ENCODE measurements around the gene CEP83.
"Not testable (repeated sequence)": the region's sequence is repeated elsewhere in the genome, so short reads cannot be mapped to it uniquely, and the experiment has no call there.

Gene CEP83, protein sequence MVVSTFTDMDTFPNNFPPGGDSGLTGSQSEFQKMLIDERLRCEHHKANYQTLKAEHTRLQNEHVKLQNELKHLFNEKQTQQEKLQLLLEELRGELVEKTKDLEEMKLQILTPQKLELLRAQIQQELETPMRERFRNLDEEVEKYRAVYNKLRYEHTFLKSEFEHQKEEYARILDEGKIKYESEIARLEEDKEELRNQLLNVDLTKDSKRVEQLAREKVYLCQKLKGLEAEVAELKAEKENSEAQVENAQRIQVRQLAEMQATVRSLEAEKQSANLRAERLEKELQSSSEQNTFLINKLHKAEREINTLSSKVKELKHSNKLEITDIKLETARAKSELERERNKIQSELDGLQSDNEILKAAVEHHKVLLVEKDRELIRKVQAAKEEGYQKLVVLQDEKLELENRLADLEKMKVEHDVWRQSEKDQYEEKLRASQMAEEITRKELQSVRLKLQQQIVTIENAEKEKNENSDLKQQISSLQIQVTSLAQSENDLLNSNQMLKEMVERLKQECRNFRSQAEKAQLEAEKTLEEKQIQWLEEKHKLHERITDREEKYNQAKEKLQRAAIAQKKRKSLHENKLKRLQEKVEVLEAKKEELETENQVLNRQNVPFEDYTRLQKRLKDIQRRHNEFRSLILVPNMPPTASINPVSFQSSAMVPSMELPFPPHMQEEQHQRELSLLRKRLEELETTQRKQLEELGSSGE

DNA sequence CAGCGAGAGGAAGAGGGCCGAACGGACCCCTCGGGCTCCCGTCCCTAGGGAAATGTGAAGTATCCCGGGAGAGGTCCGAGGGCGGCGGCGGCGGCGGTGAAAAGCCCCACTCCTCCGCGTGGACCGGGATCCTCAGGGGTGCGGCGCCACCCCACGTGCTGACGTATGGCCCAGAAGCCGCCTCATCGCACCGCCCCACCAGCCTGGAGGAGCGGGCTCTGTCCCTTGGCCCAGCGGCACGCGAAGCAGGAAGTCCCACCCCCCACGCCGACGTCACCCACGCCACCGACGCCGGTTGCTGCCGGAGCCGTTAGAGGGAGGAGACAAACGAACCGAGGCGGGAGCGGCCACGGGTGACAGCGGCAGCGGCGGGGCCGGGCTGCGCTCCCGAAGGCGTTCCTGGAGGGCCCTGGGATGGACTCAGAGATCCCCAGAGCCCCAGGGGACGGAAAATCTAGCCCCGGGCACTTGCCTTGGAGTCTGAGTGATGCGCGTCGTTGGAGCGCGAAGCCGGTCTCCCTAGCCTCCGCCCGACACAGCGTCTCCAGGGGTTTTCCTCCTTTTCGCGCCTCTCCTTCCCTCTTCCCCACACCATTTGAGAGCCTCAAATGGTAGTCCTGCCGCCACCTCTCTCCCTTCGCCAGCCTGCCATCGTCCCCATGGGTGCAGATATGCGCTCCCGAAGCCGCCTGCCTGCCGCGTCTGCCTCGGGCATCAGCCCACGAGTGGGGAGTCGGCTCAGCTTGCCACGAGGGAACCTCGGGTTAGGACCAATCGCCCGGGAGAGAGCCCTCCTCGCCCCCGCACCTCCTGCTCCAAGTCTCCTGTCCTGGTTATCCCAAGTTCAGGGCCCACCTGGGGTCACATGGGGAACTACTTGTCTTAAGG, at the start of gene CEP83:
Gene CEP83, minus strand, starts transcription at position 140 of the 888 bp plus-strand sequence. CDS start 47,377 bp downstream, outside the sequence.
- peak; percentile 98 for DNase-seq (ENCODE audit: low spot score)

DNA sequence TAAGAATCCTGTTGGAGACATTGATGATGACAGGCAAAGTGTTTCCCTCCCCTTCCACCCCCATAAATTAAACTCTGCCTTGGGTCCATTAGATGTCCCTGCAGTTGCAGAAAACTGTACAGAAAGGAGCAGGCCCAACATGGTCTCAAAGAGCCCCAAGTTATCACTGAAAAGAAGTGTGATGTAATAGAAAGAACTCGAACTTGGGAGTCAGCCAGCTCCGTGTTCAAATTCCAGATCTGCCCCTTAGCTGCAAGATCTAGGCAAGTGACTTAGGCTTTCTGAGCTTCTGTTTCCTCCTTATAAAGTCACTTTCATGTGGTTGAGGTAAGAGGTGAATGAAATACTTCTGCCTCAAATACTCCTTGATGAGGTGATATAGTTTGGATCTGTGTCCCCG, 49.6 kb upstream of the CEP83 start:
- DNase-seq (ENCODE audit: low spot score): no peak

DNA sequence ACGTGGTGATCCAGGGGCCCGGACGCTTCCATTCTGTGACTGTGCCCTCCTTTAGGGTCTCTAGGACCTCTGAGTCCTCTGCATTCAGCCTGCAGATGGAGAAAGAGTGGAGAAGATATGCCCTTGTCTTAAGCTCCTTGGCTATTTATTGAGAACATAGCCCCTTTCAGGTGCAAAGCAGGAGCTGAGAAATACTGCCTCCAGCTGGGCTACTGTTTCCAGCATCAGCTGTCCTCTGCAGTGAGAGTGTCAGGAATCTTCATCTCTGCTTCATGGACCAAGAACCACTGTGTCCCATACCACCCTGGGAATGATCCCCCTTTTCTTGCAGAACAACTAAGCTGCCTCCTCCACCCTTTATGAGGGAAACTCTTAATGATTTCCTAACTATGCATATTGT, 47.8 kb upstream of the CEP83 start:
- DNase-seq (ENCODE audit: low spot score): no peak

DNA sequence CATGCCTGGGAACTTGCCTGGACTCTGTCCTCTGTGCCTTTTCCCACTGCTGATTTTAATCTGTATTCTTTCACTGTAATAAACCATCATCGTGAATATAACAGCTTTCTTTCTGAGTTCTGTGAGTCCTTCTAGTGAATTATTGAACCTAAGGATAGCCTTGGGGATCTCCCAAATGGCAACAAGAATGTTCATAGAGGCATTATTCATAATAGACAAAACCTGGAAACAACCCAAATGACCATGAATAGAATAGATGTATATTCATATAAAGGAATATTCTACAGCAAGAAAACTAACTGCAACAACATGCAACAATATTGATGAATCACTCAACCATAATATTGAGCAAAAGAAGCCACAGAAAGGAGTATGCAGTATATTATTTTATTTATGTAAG, 44.7 kb upstream of the CEP83 start:
- no peak for DNase-seq (ENCODE audit: low spot score)

DNA sequence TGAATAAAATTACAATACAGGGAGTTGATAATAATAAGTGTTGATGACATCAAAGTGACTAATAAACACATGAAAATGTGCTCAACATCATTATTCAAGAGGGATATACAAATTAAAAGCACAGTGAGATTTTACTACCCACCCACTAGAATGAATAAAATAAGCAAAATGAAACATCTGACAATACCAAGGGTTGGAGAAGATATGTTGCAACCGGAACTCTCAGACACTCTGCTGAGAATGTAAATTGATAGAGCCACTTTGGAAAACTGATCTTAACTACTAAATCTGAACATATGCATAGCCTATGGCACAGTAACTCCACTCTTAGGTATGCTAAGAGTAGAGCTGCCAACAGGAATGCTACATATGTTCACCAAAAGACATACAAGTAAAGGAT, 44.0 kb upstream of the CEP83 start:
- no peak for DNase-seq (ENCODE audit: low spot score)

DNA sequence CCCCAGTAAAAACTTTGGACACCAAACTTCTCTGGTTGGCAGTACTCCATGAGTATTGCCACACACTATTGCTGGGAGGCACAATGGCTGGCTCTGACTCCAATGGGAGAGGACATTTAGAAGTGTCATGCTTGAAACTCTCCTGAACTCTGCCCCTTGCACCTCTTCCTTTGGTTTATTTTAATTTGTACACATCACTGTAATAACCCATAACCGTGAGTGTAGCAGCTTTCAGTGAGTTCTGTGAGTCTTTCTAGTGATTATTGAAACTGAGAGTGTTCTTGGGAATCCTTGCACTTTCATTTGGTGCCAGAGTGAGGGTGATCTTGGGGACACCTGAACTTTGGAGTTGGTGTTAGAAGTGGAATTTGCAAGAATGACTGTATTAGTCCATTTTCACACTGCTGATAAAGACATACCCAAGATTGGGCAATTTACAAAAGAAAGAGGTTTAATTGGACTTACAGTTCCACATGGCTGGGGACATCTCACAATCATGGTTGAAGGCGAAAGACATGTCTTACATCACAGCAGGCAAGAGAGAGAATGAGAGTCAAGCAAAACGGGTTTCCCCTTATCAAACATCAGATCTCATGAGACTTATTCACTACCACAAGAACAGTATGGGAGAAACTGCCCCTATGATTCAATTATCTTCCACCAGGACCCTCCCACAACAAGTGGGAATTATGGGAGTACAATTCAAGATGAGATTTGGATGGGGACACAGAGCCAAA, 41.3 kb upstream of the CEP83 start:
- DNase-seq (ENCODE audit: low spot score): no peak

DNA sequence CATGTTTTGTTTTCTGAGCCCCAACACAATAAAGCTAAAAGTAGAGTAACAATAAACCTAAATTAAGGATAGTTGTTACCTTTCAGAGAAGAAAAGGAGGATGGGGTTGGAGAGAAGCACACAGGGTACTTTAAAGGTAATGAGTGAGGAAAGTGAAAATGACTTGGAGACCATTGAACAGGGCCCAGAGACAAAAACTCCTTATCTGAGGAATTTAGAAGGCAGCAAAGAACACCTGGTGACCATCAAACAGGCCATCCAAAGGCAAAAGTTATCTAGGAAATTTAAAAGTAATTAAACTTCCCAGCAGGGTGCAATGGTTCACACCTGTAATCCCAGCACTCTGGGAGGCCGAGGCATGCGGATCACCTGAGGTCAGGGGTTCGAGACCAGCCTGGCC, 39.0 kb upstream of the CEP83 start:
- DNase-seq (ENCODE audit: low spot score): no peak

DNA sequence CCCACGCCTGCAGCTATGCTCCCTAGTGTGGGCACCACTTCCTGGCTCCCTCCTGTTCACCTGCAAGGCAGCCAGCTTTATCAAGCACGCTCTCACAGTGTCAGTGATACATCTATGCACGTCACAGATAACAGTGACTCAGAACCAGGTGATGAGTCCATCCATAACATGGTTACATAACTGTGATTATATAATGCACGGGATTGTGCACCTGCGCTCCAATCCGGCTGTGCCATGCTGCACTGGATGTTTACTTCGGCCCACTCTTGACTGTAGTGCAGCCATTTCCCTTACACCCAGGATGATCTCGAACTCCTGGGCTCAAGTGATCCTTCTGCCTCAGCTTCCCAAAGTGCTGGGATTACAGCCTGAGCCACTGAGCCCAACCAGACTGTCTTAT, 38.4 kb upstream of the CEP83 start:
- DNase-seq (ENCODE audit: low spot score): no peak

DNA sequence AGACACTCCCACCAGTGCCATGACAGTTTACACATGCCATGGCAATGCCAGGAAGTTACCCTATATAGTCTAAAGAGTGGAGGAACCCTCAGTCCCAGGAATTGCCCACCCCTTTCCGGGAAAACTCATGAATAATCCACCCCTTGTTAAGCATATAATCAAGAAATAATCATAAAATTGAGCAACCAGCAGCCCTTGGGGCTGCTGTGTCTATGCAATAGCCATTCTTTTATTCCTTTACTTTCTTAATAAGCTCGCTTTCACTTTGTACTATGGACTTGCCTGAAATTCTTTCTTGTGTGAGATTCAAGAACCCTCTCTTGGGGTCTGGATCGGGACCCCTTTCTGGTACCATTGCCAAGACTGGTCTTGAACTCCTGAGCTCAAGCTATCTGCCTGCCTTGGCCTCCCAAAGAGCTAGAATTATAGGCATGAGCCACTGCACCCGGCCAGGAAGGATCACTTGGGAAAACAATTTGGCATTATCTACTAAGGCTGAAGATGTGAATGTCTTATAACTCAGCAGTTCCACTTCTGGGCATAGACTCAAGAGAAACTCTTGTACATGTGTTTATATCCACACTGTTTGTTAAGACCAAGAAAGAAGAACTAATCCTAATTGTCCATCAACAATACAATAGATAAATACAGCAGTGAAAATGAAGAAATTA, 35.9 kb upstream of the CEP83 start:
- DNase-seq (ENCODE audit: low spot score): no peak

DNA sequence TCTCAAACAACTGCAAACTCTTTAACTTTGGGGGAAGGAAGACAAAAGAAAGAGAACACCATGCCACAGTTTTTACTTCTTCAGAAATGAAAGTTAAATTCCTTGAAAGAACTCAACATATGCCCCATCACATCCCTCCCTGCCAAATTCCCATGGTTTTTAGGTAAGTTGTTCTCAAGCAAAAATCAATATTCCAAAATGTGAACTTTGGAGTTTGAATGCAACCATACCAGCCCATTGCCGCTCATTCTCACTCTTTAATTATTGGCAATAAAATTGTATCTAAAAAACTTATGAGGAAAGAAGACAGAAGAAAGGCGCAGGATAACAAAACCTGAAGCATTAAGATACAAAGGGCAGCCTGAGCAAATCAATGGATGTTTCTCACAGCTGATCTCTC, 31.8 kb upstream of the CEP83 start:
- no peak for DNase-seq (ENCODE audit: low spot score)

DNA sequence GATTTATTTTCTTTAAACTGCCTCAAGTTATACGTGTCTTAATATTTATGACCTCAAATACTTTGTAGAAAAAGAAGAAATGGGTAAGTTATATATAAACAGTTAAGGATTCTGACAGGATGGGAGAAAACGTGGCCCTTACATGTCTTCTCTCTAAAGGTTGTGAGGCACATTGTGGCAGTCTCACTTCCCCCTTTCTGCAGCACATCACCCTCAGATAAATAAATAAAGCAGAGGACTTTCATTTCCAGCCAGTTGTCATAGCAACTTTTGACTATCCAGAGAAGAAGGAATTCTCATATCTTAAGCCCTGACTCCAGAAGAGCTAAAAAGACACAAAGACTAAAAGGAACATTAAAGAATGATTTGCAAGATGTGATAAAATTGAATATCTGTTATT, 28.8 kb upstream of the CEP83 start:
- DNase-seq (ENCODE audit: low spot score): no peak

DNA sequence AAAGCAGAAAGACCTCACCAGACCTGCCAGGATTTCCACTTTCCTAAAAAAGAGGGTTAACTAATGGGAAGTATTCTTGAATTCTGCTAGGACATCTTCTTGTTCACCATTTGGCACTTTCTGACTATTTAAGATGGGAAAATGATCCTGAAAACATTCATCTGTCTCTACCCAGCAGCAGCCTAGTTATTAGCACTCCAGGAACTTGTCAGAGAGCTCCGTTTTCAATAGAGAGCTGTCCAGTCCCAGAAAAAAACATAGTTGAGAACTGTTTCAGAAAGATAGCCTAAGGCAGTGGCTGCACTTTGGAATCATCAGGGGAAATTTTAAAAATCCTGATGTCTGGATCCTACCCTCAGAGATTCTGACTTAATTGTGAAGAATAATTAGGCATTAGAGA, 22.1 kb upstream of the CEP83 start:
- no peak for DNase-seq (ENCODE audit: low spot score)

DNA sequence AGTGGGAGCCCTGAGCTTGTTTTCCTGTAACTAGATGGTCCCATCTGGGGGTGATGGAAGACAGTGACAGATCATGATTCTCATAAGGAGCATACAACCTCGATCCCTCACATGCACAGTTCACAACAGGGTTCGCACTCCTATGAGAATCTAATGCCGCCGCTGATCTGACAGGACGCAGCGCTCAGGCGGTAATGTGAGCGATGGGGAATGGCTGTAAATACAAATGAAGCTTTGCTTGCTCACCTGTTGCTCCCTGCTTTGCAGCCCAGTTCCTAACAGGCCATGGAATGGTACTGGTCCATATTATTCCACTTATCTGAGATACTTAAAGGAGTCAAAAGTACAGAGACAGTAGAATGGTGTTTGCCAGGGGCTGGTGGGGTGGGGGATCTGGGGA, 9.9 kb upstream of the CEP83 start:
- DNase-seq (ENCODE audit: low spot score): no peak

DNA sequence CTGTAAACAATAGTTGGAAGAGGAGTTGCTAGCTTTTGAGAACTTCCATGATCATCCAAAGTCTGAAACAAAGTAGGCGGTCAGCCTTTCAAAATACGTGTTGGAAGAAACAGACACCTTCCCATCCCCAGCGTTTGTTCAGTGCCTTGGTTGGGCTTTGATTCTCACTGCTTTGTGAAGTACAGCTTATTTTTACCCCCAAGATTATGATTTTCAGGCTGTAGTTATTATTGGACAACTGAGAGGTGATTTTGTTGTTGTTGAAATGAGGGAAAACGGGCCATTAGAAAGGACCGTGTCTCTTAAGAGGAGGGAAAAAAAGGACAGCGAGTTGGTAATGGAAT, 921 bp upstream of the CEP83 start:
- DNase-seq (ENCODE audit: low spot score): peak; percentile 4

DNA sequence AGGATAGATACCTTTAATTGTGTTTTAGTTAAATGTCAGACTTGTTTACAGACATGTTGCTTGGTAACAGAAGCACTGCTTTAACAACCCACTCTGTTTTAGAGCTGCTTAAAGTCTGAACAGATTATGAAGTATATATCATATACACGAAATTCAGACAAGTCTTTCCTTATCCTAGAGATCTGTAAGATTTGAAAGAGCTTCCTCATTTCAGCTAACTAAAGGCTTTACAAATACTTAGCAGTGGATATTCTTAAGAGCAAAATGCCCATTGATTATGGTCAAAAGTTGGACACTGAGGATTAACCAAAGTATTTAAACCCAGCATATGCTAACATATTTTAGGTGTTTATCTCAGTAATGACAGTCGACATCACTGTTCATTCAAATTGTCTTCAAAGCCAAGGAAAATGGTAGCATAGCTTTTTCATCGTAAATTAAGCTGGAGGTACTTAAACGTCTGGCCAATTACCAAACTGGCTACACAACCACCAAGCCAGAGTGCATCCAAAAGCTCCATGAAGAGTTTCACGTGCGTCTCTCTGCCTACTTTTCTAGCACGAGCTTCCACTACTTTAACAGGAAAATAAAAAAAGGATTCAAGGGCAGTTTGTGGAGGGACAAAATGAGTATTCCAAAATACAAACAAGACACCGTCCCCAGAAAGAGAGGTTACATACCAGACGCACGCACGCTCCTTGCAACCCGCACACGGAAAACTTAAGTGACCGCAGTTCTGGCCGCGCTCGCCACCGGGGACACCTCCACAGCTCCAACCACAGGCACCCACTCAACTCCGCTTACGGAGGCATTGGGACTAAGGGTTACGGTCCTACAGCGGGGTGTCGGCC, 565 bp downstream of the CEP83 start:
- no peak for DNase-seq (ENCODE audit: low spot score)

DNA sequence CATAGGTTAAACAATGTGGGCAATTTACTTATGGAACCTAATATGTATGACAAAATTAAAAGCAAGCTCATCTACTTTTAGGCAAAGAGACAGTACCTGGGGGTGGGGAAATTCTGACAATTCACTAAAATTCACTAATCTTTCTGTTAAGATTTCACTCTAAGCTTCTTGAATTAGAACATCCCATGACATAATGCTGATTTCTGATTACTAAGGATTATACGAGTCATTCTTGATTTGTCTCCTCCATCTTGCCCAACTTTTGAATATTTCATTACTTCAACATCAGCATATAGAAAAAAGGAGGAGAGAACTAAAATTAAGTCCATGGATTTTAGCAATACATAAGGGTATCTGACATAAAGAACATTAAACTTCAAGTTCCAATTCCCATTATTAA, 2.4 kb downstream of the CEP83 start:
- DNase-seq (ENCODE audit: low spot score): no peak

DNA sequence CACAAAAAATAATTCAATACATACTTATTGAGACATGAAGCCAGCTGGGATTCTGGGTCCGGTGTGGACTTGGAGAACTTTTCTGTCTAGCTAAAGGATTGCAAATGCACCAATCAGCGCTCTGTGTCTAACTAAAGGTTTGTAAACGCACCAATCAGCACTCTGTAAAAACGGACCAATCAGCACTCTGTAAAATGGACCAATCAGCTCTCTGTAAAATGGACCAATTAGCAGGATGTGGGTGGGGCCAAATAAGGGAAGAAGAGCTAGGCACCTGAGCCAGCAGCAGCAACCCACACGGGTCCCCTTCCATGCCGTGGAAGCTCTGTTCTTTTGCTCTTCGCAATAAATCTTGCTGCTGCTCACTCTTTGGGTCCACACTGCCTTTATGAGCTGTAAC, 5.3 kb downstream of the CEP83 start:
- DNase-seq (ENCODE audit: low spot score): not testable (repeated sequence)

DNA sequence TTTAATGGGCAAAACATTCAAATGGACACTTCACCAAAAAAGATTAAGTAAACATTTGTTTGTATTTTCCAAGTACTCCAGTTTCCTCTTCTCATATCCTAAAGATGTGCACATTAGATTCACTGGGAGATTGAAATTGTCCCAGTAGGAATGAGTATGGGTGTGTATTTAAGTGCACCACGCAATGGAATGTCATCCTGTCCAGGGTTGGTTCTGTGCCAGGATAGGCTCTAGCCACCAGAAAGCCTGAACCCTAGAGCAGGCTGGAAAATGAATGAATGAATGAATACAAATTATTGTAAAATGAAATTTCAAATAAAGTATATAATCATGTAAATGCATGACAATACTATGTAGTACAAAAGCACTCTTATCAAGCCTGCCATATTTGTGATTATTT, 14.0 kb downstream of the CEP83 start:
- no peak for DNase-seq (ENCODE audit: low spot score)

DNA sequence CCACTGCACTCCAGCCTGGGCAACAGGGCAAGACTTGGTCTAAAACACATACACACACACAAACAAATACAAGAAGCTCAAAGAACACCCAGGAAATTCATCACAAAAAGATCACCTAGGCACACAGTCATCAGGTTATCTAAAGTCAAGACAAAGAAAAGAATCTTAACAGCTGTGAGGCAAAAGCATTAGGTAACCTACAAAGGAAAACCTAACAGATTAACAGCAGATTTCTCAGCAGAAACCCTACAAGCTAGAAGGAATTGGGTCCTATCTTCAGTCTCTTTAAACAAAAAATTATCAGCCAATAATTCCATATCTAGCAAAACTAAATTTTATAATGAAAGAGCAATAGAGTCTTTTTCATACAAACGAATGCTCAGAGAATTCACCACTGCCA, 22.4 kb downstream of the CEP83 start:
- DNase-seq (ENCODE audit: low spot score): no peak

DNA sequence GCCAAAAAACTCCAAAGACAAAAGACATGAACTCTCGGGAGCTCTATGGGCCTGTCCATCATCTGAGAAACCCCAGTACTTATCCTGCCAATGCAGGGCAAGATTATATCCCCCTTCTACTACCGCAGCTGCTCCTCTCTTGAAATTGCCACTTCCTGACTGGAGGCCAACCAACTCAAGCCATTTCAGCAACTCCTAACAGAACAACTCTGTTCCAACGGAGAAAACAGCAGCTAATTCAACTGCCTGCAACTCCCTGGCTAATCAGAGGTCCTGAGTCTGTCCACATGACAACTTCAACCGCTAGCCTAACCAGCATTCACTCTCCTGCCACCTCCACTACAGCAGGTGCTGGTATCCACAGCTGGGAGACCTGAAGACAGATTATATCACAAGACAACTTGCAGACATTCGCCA, 24.1 kb downstream of the CEP83 start:
- DNase-seq (ENCODE audit: low spot score): no peak

DNA sequence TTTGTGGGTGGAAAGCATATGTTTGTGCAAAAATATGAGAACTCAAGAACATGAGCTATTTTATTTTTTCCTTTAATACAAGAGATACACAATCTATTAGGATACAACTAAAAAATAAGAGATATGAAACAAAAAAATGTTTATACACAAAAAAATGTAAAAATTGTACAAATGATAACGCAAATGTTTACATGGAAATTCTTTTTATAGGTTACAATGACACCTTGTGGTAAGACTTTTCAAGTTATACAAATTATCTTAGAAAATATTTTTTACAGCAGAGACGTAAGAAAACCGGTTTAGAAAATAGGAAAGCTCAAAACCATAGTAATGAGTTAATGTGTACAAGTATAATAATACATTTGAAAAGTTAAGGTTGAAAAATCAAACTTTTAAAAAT, 25.5 kb downstream of the CEP83 start:
- no peak for DNase-seq (ENCODE audit: low spot score)

Measured in GM03348 (cell line).